ENCODE measurements around the gene FYCO1. TPM values are rescaled to one million over a fixed set of nuclear protein-coding genes. Genes with fewer than 3 reads are reported as not detected.

Gene FYCO1
- total and polyA plus RNA-seq, 2 donors = 26.6 to 58.9 TPM

GRCh38 chr3:45985532-45986302 is 9.9 kb downstream of the FYCO1 start:
- WGBS = 42% methylated on average over 13 of the region's 13 CpGs

GRCh38 chr3:45984331-45985312 is 11.0 kb downstream of the FYCO1 start:
- H3K4me1 ChIP-seq (ENCODE audit: insufficient read depth) = peaks cover 6% of the 10 kb centered on the region

More at GRCh38 chr3:45985532-45986302, 9.9 kb downstream of the FYCO1 start:
- H3K36me3 ChIP-seq (ENCODE audit: insufficient read depth) = no peaks in the 10 kb centered on the region
- H3K4me1 ChIP-seq (ENCODE audit: insufficient read depth) = peaks cover 6% of the 10 kb centered on the region
- no peak overlapping the region for H3K4me3 ChIP-seq (ENCODE audit: low read depth, low read length)
- H3K27ac ChIP-seq (ENCODE audit: low read depth) = peak overlapping the region; percentile 61
- no peak for DNase-seq (ENCODE audit: extremely low spot score)

GRCh38 chr3:45983770-45984169 is 11.9 kb downstream of the FYCO1 start:
- 62% methylated on average over 3 of the region's 3 CpGs for WGBS
- H3K4me1 ChIP-seq (ENCODE audit: insufficient read depth) = peaks cover 4% of the 10 kb centered on the region

More at GRCh38 chr3:45984331-45985312, 11.0 kb downstream of the FYCO1 start:
- Histone ChIP-seq H3K27ac (ENCODE audit: low read depth) (peak overlapping the region; percentile 61), H3K36me3 (ENCODE audit: insufficient read depth) (no peaks in the 10 kb centered on the region), H3K4me3 (ENCODE audit: low read depth, low read length) (no peak overlapping the region)
- DNase-seq (ENCODE audit: extremely low spot score) = no peak
- 59% methylated on average over 8 of the region's 8 CpGs for WGBS

GRCh38 chr3:45981346-45982074 is 14.1 kb downstream of the FYCO1 start:
- Histone ChIP-seq H3K4me1 (ENCODE audit: insufficient read depth) (peaks cover under 1% of the 10 kb centered on the region), H3K36me3 (ENCODE audit: insufficient read depth) (no peaks in the 10 kb centered on the region), H3K27ac (ENCODE audit: low read depth) (no peak overlapping the region), H3K4me3 (ENCODE audit: low read depth, low read length) (no peak overlapping the region)
- 57% methylated on average over 2 of the region's 2 CpGs for WGBS
- no peak for DNase-seq (ENCODE audit: extremely low spot score)

More at GRCh38 chr3:45983770-45984169, 11.9 kb downstream of the FYCO1 start:
- Histone ChIP-seq H3K4me3 (ENCODE audit: low read depth, low read length) (no peak overlapping the region), H3K27ac (ENCODE audit: low read depth) (peak overlapping the region; percentile 71), H3K36me3 (ENCODE audit: insufficient read depth) (no peaks in the 10 kb centered on the region)
- no peak for DNase-seq (ENCODE audit: extremely low spot score)

- Histone ChIP-seq H3K4me3 (ENCODE audit: low read depth, low read length) (no peak overlapping the region), H3K27ac (ENCODE audit: low read depth) (no peak overlapping the region), H3K36me3 (ENCODE audit: insufficient read depth) (no peaks in the 10 kb centered on the region), H3K4me1 (ENCODE audit: insufficient read depth) (no peaks in the 10 kb centered on the region)
- 97% methylated on average over 2 of the region's 2 CpGs for WGBS
- DNase-seq (ENCODE audit: extremely low spot score) = no peak
Observed at GRCh38 chr3:45980819-45981218, 14.8 kb downstream of the FYCO1 start.

- Histone ChIP-seq H3K27ac (ENCODE audit: low read depth) (no peak overlapping the region), H3K4me1 (ENCODE audit: insufficient read depth) (no peaks in the 10 kb centered on the region), H3K36me3 (ENCODE audit: insufficient read depth) (no peaks in the 10 kb centered on the region), H3K4me3 (ENCODE audit: low read depth, low read length) (no peak overlapping the region)
- no peak for DNase-seq (ENCODE audit: extremely low spot score)
- WGBS = 84% methylated on average over 7 of the region's 7 CpGs
Observed at GRCh38 chr3:45980229-45980813, 15.3 kb downstream of the FYCO1 start.

- WGBS = 89% methylated on average over 4 of the region's 4 CpGs
- H3K4me1 ChIP-seq (ENCODE audit: insufficient read depth) = no peaks in the 10 kb centered on the region
- H3K4me3 ChIP-seq (ENCODE audit: low read depth, low read length) = no peak overlapping the region
- H3K36me3 ChIP-seq (ENCODE audit: insufficient read depth) = no peaks in the 10 kb centered on the region
- H3K27ac ChIP-seq (ENCODE audit: low read depth) = no peak overlapping the region
- DNase-seq (ENCODE audit: extremely low spot score) = no peak
Observed at GRCh38 chr3:45979378-45979777, 16.2 kb downstream of the FYCO1 start.

GRCh38 chr3:45978006-45978761 is 17.4 kb downstream of the FYCO1 start:
- no peak overlapping the region for H3K27ac ChIP-seq (ENCODE audit: low read depth)
- no peak overlapping the region for H3K4me3 ChIP-seq (ENCODE audit: low read depth, low read length)
- H3K4me1 ChIP-seq (ENCODE audit: insufficient read depth) = no peaks in the 10 kb centered on the region
- WGBS = 72% methylated on average over 5 of the region's 5 CpGs
- DNase-seq (ENCODE audit: extremely low spot score) = no peak
- H3K36me3 ChIP-seq (ENCODE audit: insufficient read depth) = no peaks in the 10 kb centered on the region

GRCh38 chr3:45976191-45977091 is 19.2 kb downstream of the FYCO1 start:
- WGBS = 74% methylated on average over 6 of the region's 6 CpGs
- H3K4me3 ChIP-seq (ENCODE audit: low read depth, low read length) = no peak overlapping the region
- no peaks in the 10 kb centered on the region for H3K4me1 ChIP-seq (ENCODE audit: insufficient read depth)
- H3K27ac ChIP-seq (ENCODE audit: low read depth) = no peak overlapping the region
- DNase-seq (ENCODE audit: extremely low spot score) = no peak
- H3K36me3 ChIP-seq (ENCODE audit: insufficient read depth) = no peaks in the 10 kb centered on the region

- Histone ChIP-seq H3K27ac (ENCODE audit: low read depth) (no peak overlapping the region), H3K4me1 (ENCODE audit: insufficient read depth) (no peaks in the 10 kb centered on the region), H3K36me3 (ENCODE audit: insufficient read depth) (no peaks in the 10 kb centered on the region), H3K4me3 (ENCODE audit: low read depth, low read length) (no peak overlapping the region)
- 74% methylated on average over 5 of the region's 5 CpGs for WGBS
- no peak for DNase-seq (ENCODE audit: extremely low spot score)
Observed at GRCh38 chr3:45975686-45976085, 19.9 kb downstream of the FYCO1 start.

GRCh38 chr3:45974686-45975085 is 20.9 kb downstream of the FYCO1 start:
- Histone ChIP-seq H3K4me1 (ENCODE audit: insufficient read depth) (no peaks in the 10 kb centered on the region), H3K36me3 (ENCODE audit: insufficient read depth) (no peaks in the 10 kb centered on the region), H3K27ac (ENCODE audit: low read depth) (no peak overlapping the region), H3K4me3 (ENCODE audit: low read depth, low read length) (no peak overlapping the region)
- WGBS = 92% methylated on average over 4 of the region's 4 CpGs
- no peak for DNase-seq (ENCODE audit: extremely low spot score)
